ENCODE results near the gene ROR2.

ROR2 gene

GRCh38 chr9:91948597-91949391, 1.2 kb downstream of the ROR2 start:
- DNase-seq (ENCODE audit: low read depth in 3 of 3, low spot score in 1 of 3), result no peak

- DNase-seq (ENCODE audit: low read depth in 3 of 3, low spot score in 1 of 3), result no peak
Measured at GRCh38 chr9:91948101-91948596, 1.9 kb downstream of the ROR2 start.

- DNase-seq (ENCODE audit: low read depth in 3 of 3, low spot score in 1 of 3), result no peak
Measured at GRCh38 chr9:91946653-91947488, 3.2 kb downstream of the ROR2 start.

GRCh38 chr9:91946196-91946595, 3.8 kb downstream of the ROR2 start:
- DNase-seq (ENCODE audit: low read depth in 3 of 3, low spot score in 1 of 3), result no peak

GRCh38 chr9:91945277-91946085, 4.5 kb downstream of the ROR2 start:
- no peak for DNase-seq (ENCODE audit: low read depth in 3 of 3, low spot score in 1 of 3)

GRCh38 chr9:91944711-91945110, 5.3 kb downstream of the ROR2 start:
- no peak for DNase-seq (ENCODE audit: low read depth in 3 of 3, low spot score in 1 of 3)

- DNase-seq (ENCODE audit: low read depth in 3 of 3, low spot score in 1 of 3), result no peak
Measured at GRCh38 chr9:91943478-91944470, 6.3 kb downstream of the ROR2 start.

GRCh38 chr9:91942201-91942600, 7.8 kb downstream of the ROR2 start:
- DNase-seq (ENCODE audit: low read depth in 3 of 3, low spot score in 1 of 3), result no peak

- DNase-seq (ENCODE audit: low read depth in 3 of 3, low spot score in 1 of 3), result no peak
Measured at GRCh38 chr9:91939978-91940377, 10.1 kb downstream of the ROR2 start.

GRCh38 chr9:91937727-91938126, 12.3 kb downstream of the ROR2 start:
- no peak for DNase-seq (ENCODE audit: low read depth in 3 of 3, low spot score in 1 of 3)

- DNase-seq (ENCODE audit: low read depth in 3 of 3, low spot score in 1 of 3), result no peak
Measured at GRCh38 chr9:91937056-91937455, 13.0 kb downstream of the ROR2 start.

GRCh38 chr9:91935805-91936514, 14.1 kb downstream of the ROR2 start:
- no peak for DNase-seq (ENCODE audit: low read depth in 3 of 3, low spot score in 1 of 3)

GRCh38 chr9:91935066-91935749, 14.8 kb downstream of the ROR2 start:
- no peak for DNase-seq (ENCODE audit: low read depth in 3 of 3, low spot score in 1 of 3)

- DNase-seq (ENCODE audit: low read depth in 3 of 3, low spot score in 1 of 3), result no peak
Measured at GRCh38 chr9:91934654-91935053, 15.4 kb downstream of the ROR2 start.

GRCh38 chr9:91933556-91934352, 16.3 kb downstream of the ROR2 start:
- DNase-seq (ENCODE audit: low read depth in 3 of 3, low spot score in 1 of 3), result no peak

- DNase-seq (ENCODE audit: low read depth in 3 of 3, low spot score in 1 of 3), result no peak
Measured at GRCh38 chr9:91930475-91930874, 19.6 kb downstream of the ROR2 start.

GRCh38 chr9:91929331-91929730, 20.7 kb downstream of the ROR2 start:
- DNase-seq (ENCODE audit: low read depth in 3 of 3, low spot score in 1 of 3), result no peak

GRCh38 chr9:91927922-91928510, 22.0 kb downstream of the ROR2 start:
- DNase-seq (ENCODE audit: low read depth in 3 of 3, low spot score in 1 of 3), result no peak

Data from stimulated activated CD4-positive, alpha-beta T cell treated with anti-CD3 and anti-CD28 coated beads, TNF-alpha, amount 100 ng/mL, for 1 hour (primary cell).